B cell (primary cell): ENCODE measurements around the gene CTRB1.

ENCODE experiments used
- CTCF ChIP-seq: fragments of 200-600 bp; IDR thresholded peaks from one replicate; pipeline ENCODE4 v1.8.0; 2022; ENCODE audit warnings: antibody characterized with exemption, mild to moderate bottlenecking
- EZH2 ChIP-seq: IDR thresholded peaks from 2 replicates; pipeline ENCODE4 v1.6.1; 2012; ENCODE audit warnings: borderline replicate concordance, low read depth, mild to moderate bottlenecking, moderate library complexity, low read length; ENCODE audit not compliant: insufficient read depth, poor library complexity, severe bottlenecking

- TF ChIP-seq CTCF = no peak
- TF ChIP-seq EZH2 = no peak
These were observed 53.3 kb downstream of the CTRB1 start for GRCh38 chr16:75272097-75272551.
